CD14-positive monocyte (primary cell): Measurements from ENCODE around the gene NRG3. TPM values are rescaled to one million over a fixed set of nuclear protein-coding genes. Genes with fewer than 3 reads are reported as not detected.

ENCODE experiments used
- DNase-seq, 3 donors: peaks; one replicate each; pipeline ENCODE4 v3.0.0-alpha.2; 2011 to 2022
- H2AFZ ChIP-seq: 2 replicates; pipeline ENCODE4 v1.6.0; 2012; ENCODE audit warnings: mild to moderate bottlenecking, low read depth, low read length, inconsistent platforms; ENCODE audit not compliant: insufficient read depth, poor library complexity, severe bottlenecking
- H3K27ac ChIP-seq, 2 donors: 1 replicate in 1 of 2; 2 replicates in 1 of 2; pipeline ENCODE4 v1.5.1; 2012 to 2013; ENCODE audit warnings: low read length in 2 of 2, control low read depth in 1 of 2, inconsistent platforms in 1 of 2, low read depth in 1 of 2, mild to moderate bottlenecking in 1 of 2
- H3K27me3 ChIP-seq, 2 donors: one replicate each; pipeline versions ENCODE4 v1.6.0 to v1.6.1; 2011 to 2013; ENCODE audit warnings: low read length in 2 of 2; ENCODE audit not compliant: control insufficient read depth in 2 of 2, insufficient read depth in 2 of 2
- H3K36me3 ChIP-seq, 2 donors: replicated peaks in 1 of 2; 1 replicate in 1 of 2; 2 replicates in 1 of 2; pipeline versions ENCODE4 v1.5.1 to v1.6.1; 2012 to 2013; ENCODE audit warnings: low read length in 2 of 2, control low read depth in 1 of 2, inconsistent platforms in 1 of 2, mild to moderate bottlenecking in 1 of 2; ENCODE audit not compliant: insufficient read depth in 2 of 2, control insufficient read depth in 1 of 2
- H3K4me1 ChIP-seq, 2 donors: 1 replicate in 1 of 2; 2 replicates in 1 of 2; pipeline versions ENCODE4 v1.5.1 to v1.6.1; 2012 to 2013; ENCODE audit warnings: low read length in 2 of 2, control low read depth in 1 of 2, inconsistent platforms in 1 of 2, mild to moderate bottlenecking in 1 of 2, moderate library complexity in 1 of 2; ENCODE audit not compliant: insufficient read depth in 2 of 2, control insufficient read depth in 1 of 2
- H3K4me2 ChIP-seq: replicated peaks from 2 replicates; pipeline ENCODE3; 2012; ENCODE audit warnings: low read length, moderate library complexity, mild to moderate bottlenecking; ENCODE audit not compliant: poor library complexity, severe bottlenecking; ENCODE audit errors: extremely low read depth
- H3K4me3 ChIP-seq, 3 experiments: fragments of 200-600 bp in 1 of 3; sonication (generic) in 1 of 3; replicated peaks in 1 of 3; 1 replicate in 2 of 3; 2 replicates in 1 of 3; pipeline ENCODE4 v1.5.1; 2011 to 2013; ENCODE audit warnings: low read length in 3 of 3, mild to moderate bottlenecking in 3 of 3, control low read depth in 2 of 3, low read depth in 2 of 3, inconsistent platforms in 1 of 3, moderate library complexity in 1 of 3
- H3K79me2 ChIP-seq: 2 replicates; pipeline ENCODE4 v1.6.0; 2012; ENCODE audit warnings: mild to moderate bottlenecking, control low read depth, inconsistent platforms, low read length, moderate library complexity; ENCODE audit not compliant: insufficient read depth
- H3K9ac ChIP-seq: 2 replicates; pipeline ENCODE4 v1.6.0; 2017; ENCODE audit warnings: low read length, mild to moderate bottlenecking; ENCODE audit not compliant: insufficient read depth, poor library complexity, severe bottlenecking
- H3K9me3 ChIP-seq, 2 donors: replicated peaks in 1 of 2; 1 replicate in 1 of 2; 2 replicates in 1 of 2; pipeline versions ENCODE4 v1.5.1 to v1.6.1; 2012 to 2013; ENCODE audit warnings: low read length in 2 of 2, control low read depth in 1 of 2; ENCODE audit not compliant: control insufficient read depth in 1 of 2, insufficient read depth in 1 of 2
- H4K20me1 ChIP-seq: 2 replicates; pipeline ENCODE4 v1.6.0; 2012; ENCODE audit warnings: mild to moderate bottlenecking, low read length, control low read depth, moderate library complexity; ENCODE audit not compliant: insufficient read depth
- H3K27ac Mint-ChIP-seq, 7 donors: one replicate each; pipeline ENCODE4 v1.8.0; 2020; ENCODE audit warnings: mild to moderate bottlenecking in 7 of 7, mixed read lengths in 7 of 7, moderate library complexity in 6 of 7, inconsistent platforms in 2 of 7
- H3K27me3 Mint-ChIP-seq, 3 donors: one replicate each; pipeline ENCODE4 v1.8.0; 2021 to 2022; ENCODE audit warnings: low read depth in 3 of 3, mild to moderate bottlenecking in 3 of 3, mixed read lengths in 3 of 3, moderate library complexity in 3 of 3, inconsistent platforms in 1 of 3
- H3K36me3 Mint-ChIP-seq, 2 donors: one replicate each; pipeline ENCODE4 v1.8.0; 2020; ENCODE audit warnings: mixed read lengths in 2 of 2, inconsistent platforms in 1 of 2, mild to moderate bottlenecking in 1 of 2
- H3K4me1 Mint-ChIP-seq: one replicate; pipeline ENCODE4 v1.8.0; 2020; ENCODE audit warnings: mild to moderate bottlenecking, mixed read lengths
- H3K4me3 Mint-ChIP-seq, 2 donors: one replicate each; pipeline ENCODE4 v1.8.0; 2020; ENCODE audit warnings: mild to moderate bottlenecking in 2 of 2, mixed read lengths in 2 of 2, moderate library complexity in 1 of 2
- H3K9me3 Mint-ChIP-seq, 7 donors: one replicate each; pipeline ENCODE4 v1.8.0; 2020 to 2022; ENCODE audit warnings: mixed read lengths in 7 of 7, mild to moderate bottlenecking in 6 of 7, moderate library complexity in 6 of 7, inconsistent platforms in 2 of 7
- WGBS: methylation state at CpG from one replicate; pipeline ENCODE4 v1.1.5; 2013; ENCODE audit warnings: missing lambda C conversion rate; ENCODE audit not compliant: insufficient coverage; 5-methylcytosine and 5-hydroxymethylcytosine counted together
- intact Hi-C, 2 donors: fragments of 100-400 bp; cut with micrococcal nuclease; formaldehyde crosslinking; loops; one replicate each; pipeline versions ENCODE4 v1.15.0 to v1.15.1; 2023
- polyA plus RNA-seq, 3 donors: library from polyadenylated mRNA; depleted of rRNA in 1 of 3; unstranded in 2 of 3; stranded (reverse) in 1 of 3; fragments of 300-500 nt in 2 of 3; fragments of >200 nt in 1 of 3; fragmentation: Illumina TruSeq in 2 of 3; gene quantifications; 1 replicate in 2 of 3; 2 replicates in 1 of 3; pipeline ENCODE4 v1.2.3, GENCODE V29; 2012 to 2021
- TF ChIP-seq, protein P1 (sequence below): fragments of 200-600 bp; IDR thresholded peaks from one replicate; pipeline ENCODE4 v1.8.0; 2022; ENCODE audit warnings: antibody characterized with exemption, mild to moderate bottlenecking

Gene NRG3
- polyA plus RNA-seq, 3 donors: not detected

DNA sequence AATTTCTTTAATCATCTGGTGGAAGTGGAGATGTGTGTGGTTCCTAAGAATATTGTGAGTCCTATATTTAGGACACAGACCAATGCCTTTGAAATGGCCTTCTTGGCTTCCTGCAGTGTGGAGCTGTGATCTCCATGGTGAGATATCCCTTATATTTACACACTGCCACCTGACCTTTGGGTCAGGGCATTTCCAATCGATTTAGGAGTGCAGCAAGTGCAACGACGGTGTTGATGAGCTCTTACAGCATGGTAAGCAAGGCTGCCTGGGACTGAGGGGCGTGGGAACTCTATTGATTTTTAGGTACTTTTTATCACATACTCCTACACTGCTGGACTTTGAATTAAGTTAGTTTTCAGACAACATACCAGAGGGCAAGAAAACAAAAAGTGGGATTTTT is 146.0 kb downstream of the NRG3 start:
- H3K4me2 ChIP-seq: no peak overlapping the region
- DNase-seq: no peak
- no peaks in the 10 kb centered on the region for H3K4me1 ChIP-seq
- Mint-ChIP-seq H3K27me3 (no peaks in the 10 kb centered on the region), H3K4me1 (no peaks in the 10 kb centered on the region), H3K36me3 (no peaks in the 10 kb centered on the region), H3K9me3 (peaks cover 0 to 8% (median 2%) of the 10 kb centered on the region in 7 donors), H3K4me3 (no peak overlapping the region), H3K27ac (no peak overlapping the region)
- no peaks in the 10 kb centered on the region for H3K9me3 ChIP-seq
- H3K36me3 ChIP-seq: no peaks in the 10 kb centered on the region
- no peak overlapping the region for H3K4me3 ChIP-seq
- no peaks in the 10 kb centered on the region for H3K79me2 ChIP-seq
- H4K20me1 ChIP-seq: no peaks in the 10 kb centered on the region
- H3K9ac ChIP-seq: no peak overlapping the region
- WGBS: 72% methylated on average over 2 of the region's 4 CpGs
- H3K27me3 ChIP-seq: no peaks in the 10 kb centered on the region
- no peak overlapping the region for H2AFZ ChIP-seq
- intact Hi-C loops: no loop called here
- no peak overlapping the region for H3K27ac ChIP-seq
- TF ChIP-seq, protein P1, sequence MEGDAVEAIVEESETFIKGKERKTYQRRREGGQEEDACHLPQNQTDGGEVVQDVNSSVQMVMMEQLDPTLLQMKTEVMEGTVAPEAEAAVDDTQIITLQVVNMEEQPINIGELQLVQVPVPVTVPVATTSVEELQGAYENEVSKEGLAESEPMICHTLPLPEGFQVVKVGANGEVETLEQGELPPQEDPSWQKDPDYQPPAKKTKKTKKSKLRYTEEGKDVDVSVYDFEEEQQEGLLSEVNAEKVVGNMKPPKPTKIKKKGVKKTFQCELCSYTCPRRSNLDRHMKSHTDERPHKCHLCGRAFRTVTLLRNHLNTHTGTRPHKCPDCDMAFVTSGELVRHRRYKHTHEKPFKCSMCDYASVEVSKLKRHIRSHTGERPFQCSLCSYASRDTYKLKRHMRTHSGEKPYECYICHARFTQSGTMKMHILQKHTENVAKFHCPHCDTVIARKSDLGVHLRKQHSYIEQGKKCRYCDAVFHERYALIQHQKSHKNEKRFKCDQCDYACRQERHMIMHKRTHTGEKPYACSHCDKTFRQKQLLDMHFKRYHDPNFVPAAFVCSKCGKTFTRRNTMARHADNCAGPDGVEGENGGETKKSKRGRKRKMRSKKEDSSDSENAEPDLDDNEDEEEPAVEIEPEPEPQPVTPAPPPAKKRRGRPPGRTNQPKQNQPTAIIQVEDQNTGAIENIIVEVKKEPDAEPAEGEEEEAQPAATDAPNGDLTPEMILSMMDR: no peak

DNA sequence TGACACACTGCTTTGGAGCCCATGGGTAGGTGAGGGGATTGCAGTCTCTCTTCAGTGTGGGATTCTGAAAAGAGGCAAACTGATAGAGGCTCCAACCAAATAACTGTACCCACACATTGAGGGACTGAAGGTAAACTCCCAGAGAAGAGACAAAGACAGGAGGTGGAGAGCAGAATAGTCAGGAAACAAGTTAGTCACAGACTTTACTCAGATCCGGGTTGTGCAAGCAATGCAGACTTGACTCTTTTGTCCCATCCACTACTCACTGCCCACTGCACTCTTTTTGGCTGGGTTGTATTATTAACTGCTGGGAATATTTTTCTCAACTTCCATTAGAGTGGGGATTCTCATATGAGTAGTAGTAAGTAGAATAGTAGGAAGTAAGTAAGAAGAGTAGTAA is 152.7 kb downstream of the NRG3 start:
- Mint-ChIP-seq H3K36me3 (no peaks in the 10 kb centered on the region), H3K9me3 (peaks cover 0 to 4% (median 0%) of the 10 kb centered on the region in 7 donors), H3K4me3 (no peak overlapping the region), H3K27me3 (peaks cover 0 to 2% (median 0%) of the 10 kb centered on the region in 3 donors), H3K27ac (no peak overlapping the region), H3K4me1 (no peaks in the 10 kb centered on the region)
- H2AFZ ChIP-seq: no peak overlapping the region
- H3K27me3 ChIP-seq: no peaks in the 10 kb centered on the region
- no peaks in the 10 kb centered on the region for H4K20me1 ChIP-seq
- no peak overlapping the region for H3K4me2 ChIP-seq
- no peaks in the 10 kb centered on the region for H3K79me2 ChIP-seq
- H3K9ac ChIP-seq: no peak overlapping the region
- TF ChIP-seq, protein P1: no peak
- no peak for DNase-seq
- no peaks in the 10 kb centered on the region for H3K4me1 ChIP-seq
- H3K4me3 ChIP-seq: no peak overlapping the region
- intact Hi-C loops: no loop called here
- no CpG with 5 or more reads among the region's 1 CpG for WGBS
- no peaks in the 10 kb centered on the region for H3K36me3 ChIP-seq
- H3K9me3 ChIP-seq: peaks cover 0 to 6% of the 10 kb centered on the region in 2 donors
- H3K27ac ChIP-seq: no peak overlapping the region
